GM12892 (cell line): Measurements from ENCODE around the gene TC2N.

Experiments
- POLR2AphosphoS5 ChIP-seq: IDR thresholded peaks from 2 replicates; pipeline ENCODE4 v1.6.1; 2011; ENCODE audit warnings: low read depth, low read length, control low read depth
- TAF1 ChIP-seq: IDR thresholded peaks from 2 replicates; pipeline ENCODE4 v1.6.1; 2011; ENCODE audit warnings: low read depth, mild to moderate bottlenecking, control low read depth, low read length, borderline replicate concordance

DNA sequence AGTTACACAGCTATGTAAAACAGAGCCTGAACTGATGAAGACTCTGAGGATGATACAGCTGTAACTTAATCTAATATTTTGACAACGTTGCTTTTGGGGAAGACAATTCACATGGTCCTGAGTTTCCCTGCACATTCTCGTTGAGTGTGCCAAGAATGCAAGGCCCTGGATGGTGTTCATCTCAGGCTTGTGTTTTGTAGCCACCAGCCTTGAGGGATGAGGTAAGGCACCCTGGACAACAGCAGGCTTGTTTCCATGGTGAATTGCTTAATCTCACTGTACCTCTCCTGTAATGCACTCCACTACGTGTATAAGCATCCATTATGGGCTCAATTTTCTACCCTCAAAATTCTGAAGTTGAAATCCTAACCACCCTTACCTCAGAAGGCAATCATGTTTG lies 137.6 kb downstream of the TC2N start:
- TF ChIP-seq TAF1 (no peak), POLR2AphosphoS5 (no peak)
